ENCODE results near the gene UQCR11. TPM values are rescaled to one million over a fixed set of nuclear protein-coding genes. Genes with fewer than 3 reads are reported as not detected.

Gene UQCR11
- total RNA-seq, 6 donors from 2014 or later: 10.5 to 216 (median 67.3) TPM

DNA sequence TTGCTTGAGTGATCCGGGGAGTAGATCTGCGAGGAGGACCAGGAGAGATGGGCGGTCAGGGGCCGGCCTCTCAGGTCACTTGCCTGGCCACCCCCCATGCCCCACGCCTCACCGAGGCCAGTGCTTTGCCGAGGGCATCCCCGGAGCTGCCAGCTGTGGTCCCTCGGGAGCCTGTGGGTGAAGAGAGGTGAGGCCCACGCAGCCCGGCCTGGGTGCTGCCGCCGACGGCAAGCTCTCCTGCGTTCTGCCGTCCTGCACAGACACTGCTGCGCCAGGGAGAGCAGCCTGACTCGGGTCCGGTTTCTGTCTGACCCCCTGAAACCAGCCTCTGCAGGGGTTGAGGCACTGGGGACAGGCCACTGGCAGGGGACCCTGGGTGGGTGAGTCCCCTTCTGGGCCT is 15.8 kb upstream of the UQCR11 start:
- no peaks in the 10 kb centered on the region for H3K27me3 ChIP-seq
- H3K9me3 ChIP-seq: no peaks in the 10 kb centered on the region
- 94% methylated on average over 19 of the region's 19 CpGs; no CpG with 5 or more reads in 1 of the 2 donors for WGBS, 2 donors
- H3K4me3 ChIP-seq: no peak overlapping the region
- no peak overlapping the region for H3K27ac ChIP-seq
- H3K4me1 ChIP-seq: no peaks in the 10 kb centered on the region
- ATAC-seq (ENCODE audit: low FRiP score in 2 of 2) (no peak), DNase-seq (peak in 1 of 2 donors; percentile 71)
- H3K36me3 ChIP-seq: peaks cover 0 to 63% (median 37%) of the 10 kb centered on the region in 4 donors
- TF ChIP-seq EP300 (IDR thresholded peaks at IDR 0.05) (no peak), POLR2AphosphoS5 (IDR thresholded peaks at IDR 0.05) (no peak), POLR2A (IDR thresholded peaks at IDR 0.05) (no peak), CTCF (IDR thresholded peaks at IDR 0.05) (no peak)

DNA sequence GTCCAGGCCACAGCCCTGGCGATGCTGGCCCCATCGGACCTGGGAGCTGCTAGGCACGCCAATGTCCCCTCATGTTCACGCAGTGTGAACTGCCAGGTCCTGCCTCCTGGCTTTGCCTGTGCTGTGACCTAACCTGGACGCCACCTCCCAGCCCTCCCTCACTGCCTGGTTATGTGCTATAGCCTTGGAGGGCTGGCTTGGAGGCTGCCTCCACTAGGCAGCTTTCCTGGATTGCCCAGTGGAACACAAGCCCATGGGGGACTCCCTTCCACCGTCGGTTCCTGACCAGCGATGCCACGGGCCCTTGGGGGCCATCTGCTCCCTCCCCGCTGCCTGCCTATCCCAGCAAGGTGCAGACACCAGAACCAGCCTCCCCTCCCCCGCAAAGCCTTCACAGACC is 15.2 kb upstream of the UQCR11 start:
- Histone ChIP-seq H3K4me3 (no peak overlapping the region), H3K4me1 (no peaks in the 10 kb centered on the region), H3K27ac (no peak overlapping the region), H3K9me3 (no peaks in the 10 kb centered on the region), H3K36me3 (peaks cover 0 to 63% (median 41%) of the 10 kb centered on the region in 4 donors), H3K27me3 (no peaks in the 10 kb centered on the region)
- TF ChIP-seq CTCF (IDR thresholded peaks at IDR 0.05): no peak
- TF ChIP-seq POLR2AphosphoS5 (IDR thresholded peaks at IDR 0.05): no peak
- TF ChIP-seq EP300 (IDR thresholded peaks at IDR 0.05): no peak
- no peak for TF ChIP-seq POLR2A (IDR thresholded peaks at IDR 0.05)
- ATAC-seq (ENCODE audit: low FRiP score in 2 of 2) (no peak), DNase-seq (no peak)
- 92 to 96% methylated on average over 6 to 9 of the region's 11 CpGs for WGBS, 2 donors

GRCh38 chr19:1619703-1620102 is 14.4 kb upstream of the UQCR11 start:
- H3K36me3 ChIP-seq: peaks cover 0 to 63% (median 45%) of the 10 kb centered on the region in 4 donors
- H3K9me3 ChIP-seq: no peaks in the 10 kb centered on the region
- TF ChIP-seq POLR2A (IDR thresholded peaks at IDR 0.05) (no peak), CTCF (IDR thresholded peaks at IDR 0.05) (no peak), EP300 (IDR thresholded peaks at IDR 0.05) (no peak), POLR2AphosphoS5 (IDR thresholded peaks at IDR 0.05) (no peak)
- H3K27ac ChIP-seq: no peak overlapping the region
- no peaks in the 10 kb centered on the region for H3K27me3 ChIP-seq
- H3K4me3 ChIP-seq: no peak overlapping the region
- 91 to 93% methylated on average over 18 of the region's 18 CpGs for WGBS, 2 donors
- ATAC-seq (ENCODE audit: low FRiP score in 2 of 2): no peak
- no peak for DNase-seq
- H3K4me1 ChIP-seq: no peaks in the 10 kb centered on the region

- H3K27me3 ChIP-seq: no peaks in the 10 kb centered on the region
- 87% methylated on average over 22 of the region's 26 CpGs; no CpG with 5 or more reads in 1 of the 2 donors for WGBS, 2 donors
- TF ChIP-seq POLR2AphosphoS5 (IDR thresholded peaks at IDR 0.05) (no peak), EP300 (IDR thresholded peaks at IDR 0.05) (no peak), CTCF (IDR thresholded peaks at IDR 0.05) (no peak), POLR2A (IDR thresholded peaks at IDR 0.05) (no peak)
- no peaks in the 10 kb centered on the region for H3K9me3 ChIP-seq
- H3K4me3 ChIP-seq: no peak overlapping the region
- H3K4me1 ChIP-seq: no peaks in the 10 kb centered on the region
- ATAC-seq (ENCODE audit: low FRiP score in 2 of 2) (no peak), DNase-seq (peak in 1 of 2 donors; percentile 81)
- no peak overlapping the region for H3K27ac ChIP-seq
- peaks cover 0 to 64% (median 52%) of the 10 kb centered on the region in 4 donors for H3K36me3 ChIP-seq
Observed at GRCh38 chr19:1619094-1619439, 13.8 kb upstream of the UQCR11 start.

Measured in upper lobe of left lung (tissue), 6 donors.